Mesenteric fat pad (tissue), 1 donor: ENCODE measurements around the gene NCKAP5. TPM values are rescaled to one million over a fixed set of nuclear protein-coding genes. Genes with fewer than 3 reads are reported as not detected.

ENCODE experiments used
- DNase-seq: peaks from one replicate; pipeline ENCODE4 v3.0.0-alpha.2; 2020; ENCODE audit warnings: low spot score
- total RNA-seq: library from RNA; stranded (reverse); fragmentation: NEBNext Ultra II Directional; extraction: Animal tissue kit (Norgen Biotek cat#: 25700); gene quantifications from one replicate; pipeline ENCODE4 v1.2.1, GENCODE V29; 2021
- donor health status: DM: yes; HTN: yes; CAD: no.

NCKAP5 gene
- total RNA-seq, 1 donor from 2014 or later = 1.7 TPM

GRCh38 chr2:133343018-133343352 is 225.3 kb downstream of the NCKAP5 start:
- no peak for DNase-seq

DNA sequence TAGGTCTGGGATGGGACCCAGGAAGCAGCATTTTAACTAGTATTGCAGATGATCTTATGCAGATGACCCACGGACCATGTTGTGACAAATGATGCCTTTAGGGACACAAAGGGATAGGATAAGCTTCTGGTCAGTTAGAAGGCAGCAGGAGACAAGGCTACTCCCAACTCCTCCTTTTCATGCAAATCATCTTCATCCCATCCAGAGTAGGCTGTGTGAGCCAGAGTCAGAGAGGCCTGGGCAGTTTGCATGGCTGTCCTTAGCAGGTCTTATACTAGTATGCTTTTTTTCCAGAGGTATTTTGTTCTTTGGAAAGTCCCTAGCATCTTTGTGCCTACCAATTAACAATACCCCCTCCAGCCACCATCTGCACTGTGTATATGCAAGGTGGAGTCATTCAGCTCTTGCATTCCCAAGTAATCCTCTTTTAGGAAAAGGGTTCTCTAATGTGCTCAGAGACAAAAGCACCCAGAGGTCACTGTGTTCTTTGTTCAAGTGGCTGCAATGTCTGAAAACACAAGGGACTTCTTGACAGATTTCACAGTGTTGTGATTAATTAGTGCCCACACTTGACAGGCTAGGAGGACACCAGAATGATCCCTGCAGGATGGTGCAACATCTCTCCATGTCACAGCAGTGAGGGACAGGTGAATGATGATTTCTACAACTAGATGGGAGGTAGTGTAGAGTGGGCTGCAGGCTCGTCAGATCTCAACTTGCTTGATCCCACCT is 225.8 kb downstream of the NCKAP5 start:
- DNase-seq = no peak

- no peak for DNase-seq
These were observed 226.7 kb downstream of the NCKAP5 start for GRCh38 chr2:133341575-133341974.

- no peak for DNase-seq
These were observed 230.0 kb downstream of the NCKAP5 start for GRCh38 chr2:133338224-133338623.

DNA sequence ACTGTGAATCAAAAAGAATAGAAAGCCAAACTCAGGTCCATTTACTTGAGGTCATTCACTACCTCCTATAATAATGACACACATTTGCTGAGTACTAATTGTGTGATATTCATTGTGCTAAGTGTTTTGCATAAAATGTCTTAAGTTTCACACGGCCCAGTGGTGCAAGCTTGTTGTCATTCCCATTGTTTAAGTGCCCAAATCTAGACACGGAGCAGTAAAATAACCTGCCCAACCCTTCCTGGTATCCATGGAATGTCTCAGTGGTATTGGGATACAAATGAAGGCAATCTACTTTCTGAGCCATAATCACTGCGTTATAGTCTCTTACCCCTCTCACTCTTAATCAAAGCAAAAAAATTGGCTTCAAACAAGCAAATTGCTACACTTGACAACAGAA is 233.3 kb downstream of the NCKAP5 start:
- DNase-seq = no peak

- no peak for DNase-seq
These were observed 235.1 kb downstream of the NCKAP5 start for GRCh38 chr2:133333181-133333580.

- DNase-seq = no peak
These were observed 236.8 kb downstream of the NCKAP5 start for GRCh38 chr2:133331436-133331835.

DNA sequence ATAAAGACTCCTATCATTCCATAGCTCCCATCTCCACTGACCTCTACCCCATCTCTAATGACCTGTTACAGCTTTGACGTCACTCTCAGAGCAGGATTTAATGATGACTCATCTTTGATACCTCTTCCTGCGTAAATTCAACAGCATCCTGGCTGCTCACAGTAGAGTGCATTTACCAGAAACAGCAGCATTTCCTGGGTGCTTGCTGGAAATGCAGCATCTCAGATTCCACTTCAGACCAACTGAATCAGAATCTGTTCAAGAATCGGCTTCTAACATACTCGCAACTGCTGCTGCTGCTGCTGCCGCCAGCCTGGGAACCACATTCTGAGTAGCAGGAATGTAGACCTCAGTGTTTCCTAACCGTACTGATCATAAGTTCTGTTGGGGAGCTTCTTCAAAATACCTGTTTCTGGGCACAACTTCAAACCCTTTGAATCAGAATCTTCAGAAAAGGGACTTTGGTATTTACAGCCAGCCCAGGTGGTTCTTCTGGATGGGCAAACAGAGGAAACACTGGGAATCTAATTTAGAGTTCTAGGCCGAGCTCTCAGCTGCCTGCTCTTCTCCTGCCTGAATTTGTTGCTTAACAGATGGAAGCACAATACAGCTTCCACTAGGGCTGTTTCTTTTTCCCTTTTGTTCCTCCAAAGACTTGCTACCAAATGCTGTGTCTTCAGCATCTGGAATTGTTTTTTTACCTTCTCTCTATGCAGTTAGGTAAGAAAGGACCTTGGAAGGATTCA is 241.4 kb downstream of the NCKAP5 start:
- no peak for DNase-seq

GRCh38 chr2:133324150-133324561 is 244.1 kb downstream of the NCKAP5 start:
- no peak for DNase-seq

DNA sequence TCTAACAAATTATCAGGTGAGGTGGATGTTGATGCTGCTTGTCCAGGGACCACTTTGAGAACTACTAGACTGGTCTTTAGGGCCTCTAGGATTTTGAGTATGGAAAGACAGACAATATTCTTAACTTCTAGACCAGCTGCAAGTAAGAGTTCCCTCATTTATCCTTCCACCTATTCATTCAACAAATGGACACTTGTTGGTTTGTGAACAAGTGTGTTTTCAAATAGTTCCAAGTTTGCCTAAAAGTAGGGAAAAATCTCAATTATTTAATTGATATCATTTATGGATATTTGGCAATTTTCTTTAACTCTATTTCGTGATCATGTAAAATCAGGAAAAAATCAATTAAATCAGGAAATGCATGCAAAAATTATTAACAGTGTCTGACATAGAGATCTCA is 245.4 kb downstream of the NCKAP5 start:
- DNase-seq = no peak

- no peak for DNase-seq
These were observed 251.1 kb downstream of the NCKAP5 start for GRCh38 chr2:133317178-133317577.

GRCh38 chr2:133316557-133316956 is 251.7 kb downstream of the NCKAP5 start:
- DNase-seq = no peak

- no peak for DNase-seq
These were observed 253.0 kb downstream of the NCKAP5 start for GRCh38 chr2:133315280-133315679.

- DNase-seq = no peak
These were observed 253.5 kb downstream of the NCKAP5 start for GRCh38 chr2:133314795-133315194.

GRCh38 chr2:133312038-133312729 is 256.1 kb downstream of the NCKAP5 start:
- no peak for DNase-seq

DNA sequence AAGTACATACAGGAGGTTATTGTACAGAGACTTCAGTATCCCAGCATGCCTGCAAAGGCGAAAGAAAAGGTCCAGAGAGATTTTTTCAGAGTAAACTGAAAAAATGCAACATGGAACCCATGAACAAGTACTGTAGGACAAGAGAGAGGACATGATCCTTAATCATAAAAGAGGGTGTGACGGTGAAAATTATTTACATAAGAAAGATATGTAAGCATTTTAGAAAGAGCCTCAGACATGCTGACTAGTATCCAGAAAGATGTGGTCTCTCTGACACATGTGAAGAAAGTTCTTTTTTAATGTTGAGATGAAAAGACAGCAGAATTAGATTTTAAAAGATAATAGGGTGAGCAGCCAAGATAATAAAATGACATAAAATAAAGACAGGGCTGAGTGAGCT is 262.0 kb downstream of the NCKAP5 start:
- no peak for DNase-seq

DNA sequence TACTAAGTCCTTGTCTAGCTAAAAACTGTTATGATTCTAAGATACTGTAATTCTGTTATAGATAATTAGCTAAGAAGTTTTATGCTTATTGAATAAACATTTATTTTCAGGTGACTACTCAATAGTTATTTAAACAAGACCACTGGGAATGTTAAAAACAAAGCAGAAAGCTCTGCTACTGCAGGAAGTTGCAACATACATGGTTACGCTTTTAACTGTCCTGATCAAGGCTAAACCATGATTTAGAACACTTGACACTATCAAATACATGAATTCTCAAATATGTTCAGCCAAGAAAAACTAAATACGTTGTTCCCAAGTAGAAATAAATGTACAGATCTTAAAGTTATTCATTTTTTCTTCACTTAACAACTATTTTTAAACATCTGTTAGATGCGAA is 263.9 kb downstream of the NCKAP5 start:
- no peak for DNase-seq

GRCh38 chr2:133303150-133303549 is 265.1 kb downstream of the NCKAP5 start:
- DNase-seq = no peak

DNA sequence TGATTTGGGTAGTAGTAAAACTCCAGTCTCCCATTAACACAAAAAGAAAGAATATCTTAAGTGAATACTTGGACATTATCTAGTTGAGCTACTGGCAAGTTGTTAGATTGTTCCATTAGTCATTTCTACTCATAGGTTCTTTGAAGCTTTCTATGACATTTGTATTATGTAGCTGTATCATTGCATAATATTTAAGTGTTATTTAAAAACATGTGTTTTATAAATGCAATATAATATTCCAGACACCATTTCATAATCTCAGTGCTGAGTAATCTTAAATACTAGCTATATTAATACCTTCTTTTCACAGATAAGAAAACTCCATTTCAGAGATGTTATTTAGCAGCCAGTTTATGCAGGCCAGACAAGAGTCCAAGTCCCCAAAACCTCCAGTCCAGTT is 271.9 kb downstream of the NCKAP5 start:
- no peak for DNase-seq

GRCh38 chr2:133293544-133294353 is 274.5 kb downstream of the NCKAP5 start:
- DNase-seq = no peak

DNA sequence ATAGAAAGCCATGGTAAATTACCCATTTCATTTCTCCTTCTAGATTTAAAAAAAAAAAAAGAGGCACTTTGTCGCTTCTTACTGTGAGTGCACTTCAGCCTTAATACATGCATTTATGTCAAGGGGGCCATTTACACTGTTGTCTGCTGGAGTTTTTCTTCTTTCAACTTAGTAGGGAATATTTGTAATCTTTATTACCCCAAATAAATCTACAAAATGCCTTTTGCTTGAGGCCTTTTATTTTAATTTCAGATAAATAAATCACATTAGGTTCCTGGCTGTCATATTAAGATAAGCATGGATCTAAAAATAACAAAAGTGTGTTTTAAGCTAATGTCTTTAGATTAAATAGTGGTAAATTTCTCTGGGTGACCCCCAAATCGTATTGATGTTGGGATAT is 276.0 kb downstream of the NCKAP5 start:
- DNase-seq = no peak

GRCh38 chr2:133287709-133288108 is 280.6 kb downstream of the NCKAP5 start:
- no peak for DNase-seq
